Kidney (tissue), 14 donors: ENCODE results near the gene ST6GALNAC6. TPM values are rescaled to one million over a fixed set of nuclear protein-coding genes. Genes with fewer than 3 reads are reported as not detected.

ENCODE experiments used
- DNase-seq, 5 donors: peaks; one replicate each; pipeline ENCODE4 v3.0.0-alpha.2; 2013 to 2020
- FAIRE-seq: peaks from 2 replicates; lab custom pipeline; 2012; peaks lifted over from hg19 to GRCh38; lab: Jason Lieb, UNC
- H3K27ac ChIP-seq, 2 donors: one replicate each; pipeline ENCODE4 v1.7.0; 2013; ENCODE audit warnings: low read depth in 2 of 2, low read length in 2 of 2, inconsistent platforms in 1 of 2
- H3K27me3 ChIP-seq: one replicate; pipeline ENCODE4 v1.7.1; 2013; ENCODE audit warnings: low read length, inconsistent platforms; ENCODE audit not compliant: control insufficient read depth, insufficient read depth
- H3K36me3 ChIP-seq, 3 donors: one replicate each; pipeline versions ENCODE4 v1.7.0 to v1.7.1; 2013; ENCODE audit warnings: low read length in 3 of 3, control low read depth in 1 of 3, inconsistent platforms in 1 of 3; ENCODE audit not compliant: insufficient read depth in 3 of 3, control insufficient read depth in 2 of 3
- H3K4me1 ChIP-seq, 3 donors: one replicate each; pipeline versions ENCODE4 v1.7.0 to v1.7.1; 2013; ENCODE audit warnings: low read length in 3 of 3, inconsistent platforms in 1 of 3, low read depth in 1 of 3; ENCODE audit not compliant: control insufficient read depth in 2 of 3, insufficient read depth in 2 of 3
- H3K4me3 ChIP-seq, 3 donors: one replicate each; pipeline versions ENCODE4 v1.7.0 to v1.8.1; 2013; ENCODE audit warnings: low read length in 3 of 3, control low read depth in 1 of 3, inconsistent platforms in 1 of 3
- H3K9ac ChIP-seq, 3 donors: one replicate each; pipeline versions ENCODE4 v1.7.0 to v1.7.1; 2013; ENCODE audit warnings: low read length in 3 of 3, control low read depth in 1 of 3, inconsistent platforms in 1 of 3
- H3K9me3 ChIP-seq, 3 donors: one replicate each; pipeline versions ENCODE4 v1.7.0 to v1.7.1; 2013; ENCODE audit warnings: low read length in 3 of 3, control low read depth in 1 of 3, inconsistent platforms in 1 of 3; ENCODE audit not compliant: control insufficient read depth in 2 of 3, insufficient read depth in 1 of 3
- intact Hi-C: fragments of 100-400 bp; cut with DNase I; formaldehyde crosslinking; loops from one replicate; pipeline ENCODE4 v1.11.1; 2022
- polyA plus RNA-seq: library from polyadenylated mRNA; stranded (reverse); fragments of 350-450 nt; fragmentation: Illumina TruSeq; extraction: RNeasy Lipid Tissue Mini Kit (QIAGEN cat#74804); gene quantifications from one replicate; pipeline ENCODE4 v1.2.3, GENCODE V29; 2014; ENCODE audit warnings: low read depth, low replicate concordance; ENCODE audit not compliant: insufficient read depth
- total RNA-seq: library from RNA; stranded (reverse); fragmentation: NEBNext Ultra II Directional; extraction: Animal tissue kit (Norgen Biotek cat#: 25700); gene quantifications from one replicate; pipeline ENCODE4 v1.2.1, GENCODE V29; 2021
- TF ChIP-seq, protein P1 (sequence below): IDR thresholded peaks from 3 replicates; pipeline ENCODE4 v1.5.1; 2012; ENCODE audit warnings: mild to moderate bottlenecking, moderate library complexity, borderline replicate concordance; ENCODE audit not compliant: insufficient read depth; ENCODE audit errors: extremely low read depth
- donor health status: control.
- donor health status: control.
- donor health status: control.
- donor health status: control.
- donor health status: control.
- donor health status: DM: yes; HTN: yes; CAD: no.
- donor health status: Normal renal cell carcinoma (clear cell type).

Gene ST6GALNAC6
- total and polyA plus RNA-seq, 2 donors from 2014 or later: 74.6 to 75.0 TPM

DNA sequence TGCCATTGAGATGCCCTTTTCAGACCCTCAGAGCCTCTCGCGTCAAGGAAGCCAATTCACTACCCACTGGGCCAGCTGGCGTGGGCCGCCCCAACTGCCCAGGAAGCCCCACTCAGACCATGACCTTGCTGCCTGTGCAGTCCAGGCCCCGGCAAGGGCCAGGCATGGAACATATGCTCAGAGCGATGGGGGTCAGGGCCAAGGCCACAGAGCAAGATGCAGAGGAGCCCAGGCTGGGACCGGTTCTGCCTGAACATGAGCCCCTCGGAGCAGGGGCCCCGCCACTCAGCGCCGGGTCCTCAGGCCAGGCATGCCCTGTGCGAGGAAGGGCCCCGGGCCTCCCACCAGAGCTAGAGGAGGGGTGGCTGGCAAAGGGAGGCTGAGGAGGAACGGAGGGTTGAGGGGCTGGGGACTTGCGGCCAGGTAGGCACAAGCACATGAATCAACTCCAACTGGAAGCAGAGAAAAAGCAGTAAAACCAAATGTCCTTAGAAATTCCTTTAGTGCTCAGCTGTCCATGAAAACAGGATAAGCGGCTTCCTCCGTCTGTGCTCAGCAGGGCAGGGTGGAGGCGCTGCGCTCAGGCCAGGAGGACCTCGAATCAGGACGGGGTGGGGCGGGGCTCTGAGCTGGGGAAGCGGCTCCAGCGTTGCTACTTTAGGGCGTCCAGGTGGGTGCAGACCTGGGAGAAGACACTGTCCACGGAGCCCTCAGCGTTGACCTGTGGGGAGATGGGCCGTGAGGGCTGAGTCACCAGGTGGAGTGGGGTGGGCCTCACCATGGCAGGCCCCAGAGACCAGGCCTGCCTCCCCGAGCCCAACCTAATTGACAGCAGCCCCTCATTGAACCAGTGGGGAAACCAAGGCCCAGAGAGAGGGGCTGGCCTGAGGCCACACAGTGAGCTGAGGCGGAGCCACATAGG lies 31.8 kb downstream of the ST6GALNAC6 start:
- Histone ChIP-seq H3K27me3 (no peaks in the 10 kb centered on the region), H3K9me3 (no peaks in the 10 kb centered on the region), H3K27ac (peak overlapping the region; percentile 60 to 67), H3K36me3 (peaks cover 0 to 3% (median 0%) of the 10 kb centered on the region in 3 donors), H3K9ac (no peak overlapping the region), H3K4me1 (peaks cover 2 to 19% (median 4%) of the 10 kb centered on the region in 3 donors), H3K4me3 (no peak overlapping the region)
- TF ChIP-seq, protein P1, sequence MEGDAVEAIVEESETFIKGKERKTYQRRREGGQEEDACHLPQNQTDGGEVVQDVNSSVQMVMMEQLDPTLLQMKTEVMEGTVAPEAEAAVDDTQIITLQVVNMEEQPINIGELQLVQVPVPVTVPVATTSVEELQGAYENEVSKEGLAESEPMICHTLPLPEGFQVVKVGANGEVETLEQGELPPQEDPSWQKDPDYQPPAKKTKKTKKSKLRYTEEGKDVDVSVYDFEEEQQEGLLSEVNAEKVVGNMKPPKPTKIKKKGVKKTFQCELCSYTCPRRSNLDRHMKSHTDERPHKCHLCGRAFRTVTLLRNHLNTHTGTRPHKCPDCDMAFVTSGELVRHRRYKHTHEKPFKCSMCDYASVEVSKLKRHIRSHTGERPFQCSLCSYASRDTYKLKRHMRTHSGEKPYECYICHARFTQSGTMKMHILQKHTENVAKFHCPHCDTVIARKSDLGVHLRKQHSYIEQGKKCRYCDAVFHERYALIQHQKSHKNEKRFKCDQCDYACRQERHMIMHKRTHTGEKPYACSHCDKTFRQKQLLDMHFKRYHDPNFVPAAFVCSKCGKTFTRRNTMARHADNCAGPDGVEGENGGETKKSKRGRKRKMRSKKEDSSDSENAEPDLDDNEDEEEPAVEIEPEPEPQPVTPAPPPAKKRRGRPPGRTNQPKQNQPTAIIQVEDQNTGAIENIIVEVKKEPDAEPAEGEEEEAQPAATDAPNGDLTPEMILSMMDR: no peak
- intact Hi-C loops: no loop called here
- FAIRE-seq (no peak), DNase-seq (peak in 4 of 5 donors; percentile 46 to 62 (median 59))

DNA sequence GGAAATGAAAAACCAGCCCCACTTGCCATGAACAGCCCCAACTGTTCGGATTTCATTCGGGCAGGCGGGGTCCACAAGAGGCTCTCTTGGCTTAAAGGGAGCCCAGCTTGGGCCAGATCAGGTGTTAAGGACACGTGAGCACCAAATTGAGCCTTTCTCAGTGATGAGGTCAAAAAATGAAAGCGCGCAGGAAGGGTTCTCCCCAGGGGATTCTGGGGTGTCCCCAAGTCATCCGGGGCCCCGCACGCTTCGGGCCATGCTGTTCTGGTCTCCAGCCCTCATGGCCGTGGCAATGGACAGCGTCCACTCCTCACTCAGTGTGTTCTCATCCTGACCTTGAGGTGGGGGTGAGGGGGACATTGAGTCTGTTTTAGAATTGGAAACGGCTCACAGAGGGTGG lies 32.9 kb downstream of the ST6GALNAC6 start:
- no peaks in the 10 kb centered on the region for H3K27me3 ChIP-seq
- H3K9me3 ChIP-seq: no peaks in the 10 kb centered on the region
- H3K9ac ChIP-seq: no peak overlapping the region
- TF ChIP-seq, protein P1: no peak
- H3K27ac ChIP-seq: no peak overlapping the region
- no peak overlapping the region for H3K4me3 ChIP-seq
- H3K4me1 ChIP-seq: peaks cover 2 to 28% (median 4%) of the 10 kb centered on the region in 3 donors
- peak in 1 of 5 donors; percentile 56 for DNase-seq
- FAIRE-seq: no peak
- intact Hi-C loops: no loop called here
- H3K36me3 ChIP-seq: peaks cover 0 to 3% (median 0%) of the 10 kb centered on the region in 3 donors

- DNase-seq: no peak
- no peak for FAIRE-seq
- Histone ChIP-seq H3K9me3 (no peaks in the 10 kb centered on the region), H3K27ac (no peak overlapping the region), H3K4me3 (no peak overlapping the region), H3K4me1 (peaks cover 2 to 32% (median 4%) of the 10 kb centered on the region in 3 donors), H3K9ac (no peak overlapping the region), H3K27me3 (no peaks in the 10 kb centered on the region), H3K36me3 (peaks cover 0 to under 1% (median 0%) of the 10 kb centered on the region in 3 donors)
- intact Hi-C loops: no loop called here
- TF ChIP-seq, protein P1: no peak
These were observed 33.5 kb downstream of the ST6GALNAC6 start for GRCh38 chr9:127865645-127866464.
